Measurements from ENCODE around the gene CRYBG1. TPM values are rescaled to one million over a fixed set of nuclear protein-coding genes. Genes with fewer than 3 reads are reported as not detected.

CRYBG1 gene
- polyA plus RNA-seq, 1 donor from 2014 or later = 0.73 TPM

DNA sequence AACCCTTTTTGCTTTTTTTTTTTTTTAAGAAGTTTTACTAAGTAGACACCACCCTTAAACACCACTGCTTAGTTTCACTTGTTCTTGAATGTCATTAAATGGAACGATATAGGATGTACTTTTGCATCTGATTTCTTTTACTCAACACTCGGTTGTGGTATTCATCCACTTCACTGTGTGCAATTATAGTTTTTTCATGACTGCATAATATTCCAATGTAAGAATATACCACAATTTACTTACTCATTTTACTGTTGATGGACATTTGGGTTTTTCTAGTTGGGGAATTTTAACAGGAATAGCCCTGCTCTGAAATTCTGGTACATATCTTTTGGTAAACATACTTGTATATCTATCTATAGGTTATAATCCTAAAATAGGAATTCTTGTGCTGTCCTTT is 238.9 kb downstream of the CRYBG1 start:
- Histone ChIP-seq H3K9ac (ENCODE audit: low read length) (no peak overlapping the region), H2AFZ (ENCODE audit: low read depth, low read length) (no peak overlapping the region), H4K20me1 (ENCODE audit: insufficient read depth) (no peaks in the 10 kb centered on the region), H3K4me2 (ENCODE audit: low read length) (no peak overlapping the region), H3K27ac (ENCODE audit: low read length) (no peak overlapping the region), H3K36me3 (ENCODE audit: insufficient read depth, low read length) (no peaks in the 10 kb centered on the region), H3K27me3 (ENCODE audit: insufficient read depth, low read depth, low read length) (no peaks in the 10 kb centered on the region), H3K9me3 (ENCODE audit: low read length) (no peaks in the 10 kb centered on the region), H3K9me2 (ENCODE audit: insufficient read depth, low read length) (no peaks in the 10 kb centered on the region), H3K4me3 (ENCODE audit: low read length) (no peak overlapping the region), H3K79me2 (replicated peaks; ENCODE audit: insufficient read depth, low read length) (no peaks in the 10 kb centered on the region), H3F3A (ENCODE audit: insufficient read depth, low read length, poor library complexity, severe bottlenecking) (no peaks in the 10 kb centered on the region)
- no peak for TF ChIP-seq EP300 (conservative IDR thresholded peaks at IDR 0.05; ENCODE audit: poor library complexity, severe bottlenecking)
- no peak for TF ChIP-seq SMC3 (conservative IDR thresholded peaks at IDR 0.05; ENCODE audit: poor library complexity)
- TF ChIP-seq EZH2 (IDR thresholded peaks at IDR 0.05; ENCODE audit: borderline replicate concordance, insufficient read depth, low read length, poor library complexity, severe bottlenecking) = no peak
- TF ChIP-seq, protein P1, sequence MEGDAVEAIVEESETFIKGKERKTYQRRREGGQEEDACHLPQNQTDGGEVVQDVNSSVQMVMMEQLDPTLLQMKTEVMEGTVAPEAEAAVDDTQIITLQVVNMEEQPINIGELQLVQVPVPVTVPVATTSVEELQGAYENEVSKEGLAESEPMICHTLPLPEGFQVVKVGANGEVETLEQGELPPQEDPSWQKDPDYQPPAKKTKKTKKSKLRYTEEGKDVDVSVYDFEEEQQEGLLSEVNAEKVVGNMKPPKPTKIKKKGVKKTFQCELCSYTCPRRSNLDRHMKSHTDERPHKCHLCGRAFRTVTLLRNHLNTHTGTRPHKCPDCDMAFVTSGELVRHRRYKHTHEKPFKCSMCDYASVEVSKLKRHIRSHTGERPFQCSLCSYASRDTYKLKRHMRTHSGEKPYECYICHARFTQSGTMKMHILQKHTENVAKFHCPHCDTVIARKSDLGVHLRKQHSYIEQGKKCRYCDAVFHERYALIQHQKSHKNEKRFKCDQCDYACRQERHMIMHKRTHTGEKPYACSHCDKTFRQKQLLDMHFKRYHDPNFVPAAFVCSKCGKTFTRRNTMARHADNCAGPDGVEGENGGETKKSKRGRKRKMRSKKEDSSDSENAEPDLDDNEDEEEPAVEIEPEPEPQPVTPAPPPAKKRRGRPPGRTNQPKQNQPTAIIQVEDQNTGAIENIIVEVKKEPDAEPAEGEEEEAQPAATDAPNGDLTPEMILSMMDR (IDR thresholded peaks at IDR 0.05; ENCODE audit: poor library complexity, severe bottlenecking) = no peak

DNA sequence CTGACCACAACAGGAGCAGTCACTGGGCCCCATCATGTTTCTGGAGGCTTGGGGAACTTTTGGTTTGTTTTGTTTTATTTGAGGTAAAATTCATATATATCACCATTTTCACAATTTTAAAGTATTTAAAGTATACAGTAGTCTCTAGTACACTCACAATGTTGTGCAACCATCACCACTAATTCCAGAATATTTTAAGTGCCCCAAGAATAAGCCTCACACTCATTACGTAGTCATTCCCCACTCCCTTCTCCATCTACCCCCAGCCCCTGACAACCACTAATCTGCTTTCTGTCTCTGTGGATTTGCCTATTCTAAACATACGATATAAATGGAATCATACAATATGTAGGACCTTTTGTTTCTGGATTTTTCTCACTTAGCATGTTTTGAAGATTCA is 239.8 kb downstream of the CRYBG1 start:
- no peak for TF ChIP-seq MXI1 (conservative IDR thresholded peaks at IDR 0.05; ENCODE audit: poor library complexity, severe bottlenecking)
- TF ChIP-seq EZH2 (IDR thresholded peaks at IDR 0.05; ENCODE audit: borderline replicate concordance, insufficient read depth, low read length, poor library complexity, severe bottlenecking) = no peak
- TF ChIP-seq, protein P1 (IDR thresholded peaks at IDR 0.05; ENCODE audit: poor library complexity, severe bottlenecking) = no peak
- TF ChIP-seq RAD21 (conservative IDR thresholded peaks at IDR 0.05) = no peak
- TF ChIP-seq, protein P2, sequence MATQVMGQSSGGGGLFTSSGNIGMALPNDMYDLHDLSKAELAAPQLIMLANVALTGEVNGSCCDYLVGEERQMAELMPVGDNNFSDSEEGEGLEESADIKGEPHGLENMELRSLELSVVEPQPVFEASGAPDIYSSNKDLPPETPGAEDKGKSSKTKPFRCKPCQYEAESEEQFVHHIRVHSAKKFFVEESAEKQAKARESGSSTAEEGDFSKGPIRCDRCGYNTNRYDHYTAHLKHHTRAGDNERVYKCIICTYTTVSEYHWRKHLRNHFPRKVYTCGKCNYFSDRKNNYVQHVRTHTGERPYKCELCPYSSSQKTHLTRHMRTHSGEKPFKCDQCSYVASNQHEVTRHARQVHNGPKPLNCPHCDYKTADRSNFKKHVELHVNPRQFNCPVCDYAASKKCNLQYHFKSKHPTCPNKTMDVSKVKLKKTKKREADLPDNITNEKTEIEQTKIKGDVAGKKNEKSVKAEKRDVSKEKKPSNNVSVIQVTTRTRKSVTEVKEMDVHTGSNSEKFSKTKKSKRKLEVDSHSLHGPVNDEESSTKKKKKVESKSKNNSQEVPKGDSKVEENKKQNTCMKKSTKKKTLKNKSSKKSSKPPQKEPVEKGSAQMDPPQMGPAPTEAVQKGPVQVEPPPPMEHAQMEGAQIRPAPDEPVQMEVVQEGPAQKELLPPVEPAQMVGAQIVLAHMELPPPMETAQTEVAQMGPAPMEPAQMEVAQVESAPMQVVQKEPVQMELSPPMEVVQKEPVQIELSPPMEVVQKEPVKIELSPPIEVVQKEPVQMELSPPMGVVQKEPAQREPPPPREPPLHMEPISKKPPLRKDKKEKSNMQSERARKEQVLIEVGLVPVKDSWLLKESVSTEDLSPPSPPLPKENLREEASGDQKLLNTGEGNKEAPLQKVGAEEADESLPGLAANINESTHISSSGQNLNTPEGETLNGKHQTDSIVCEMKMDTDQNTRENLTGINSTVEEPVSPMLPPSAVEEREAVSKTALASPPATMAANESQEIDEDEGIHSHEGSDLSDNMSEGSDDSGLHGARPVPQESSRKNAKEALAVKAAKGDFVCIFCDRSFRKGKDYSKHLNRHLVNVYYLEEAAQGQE (IDR thresholded peaks at IDR 0.05; ENCODE audit: borderline replicate concordance) = no peak
- no peak for TF ChIP-seq TAF1 (IDR thresholded peaks at IDR 0.05; ENCODE audit: low read depth)
- no peak for TF ChIP-seq POLR2AphosphoS5 (IDR thresholded peaks at IDR 0.05)
- TF ChIP-seq SMC3 (conservative IDR thresholded peaks at IDR 0.05; ENCODE audit: poor library complexity) = no peak
- TF ChIP-seq EP300 (conservative IDR thresholded peaks at IDR 0.05; ENCODE audit: poor library complexity, severe bottlenecking) = no peak
- no peak overlapping the region for H2AFZ ChIP-seq (ENCODE audit: low read depth, low read length)
- H3K4me2 ChIP-seq (ENCODE audit: low read length) = no peak overlapping the region
- H3K27me3 ChIP-seq (ENCODE audit: insufficient read depth, low read depth, low read length) = no peaks in the 10 kb centered on the region
- H3F3A ChIP-seq (ENCODE audit: insufficient read depth, low read length, poor library complexity, severe bottlenecking) = no peaks in the 10 kb centered on the region
- no peak overlapping the region for H3K4me3 ChIP-seq (ENCODE audit: low read length)
- no peaks in the 10 kb centered on the region for H3K36me3 ChIP-seq (ENCODE audit: insufficient read depth, low read length)
- H3K9me2 ChIP-seq (ENCODE audit: insufficient read depth, low read length) = no peaks in the 10 kb centered on the region
- no peaks in the 10 kb centered on the region for H3K9me3 ChIP-seq (ENCODE audit: low read length)
- no peaks in the 10 kb centered on the region for H3K79me2 ChIP-seq (replicated peaks; ENCODE audit: insufficient read depth, low read length)
- H4K20me1 ChIP-seq (ENCODE audit: insufficient read depth) = no peaks in the 10 kb centered on the region
- H3K27ac ChIP-seq (ENCODE audit: low read length) = no peak overlapping the region
- H3K9ac ChIP-seq (ENCODE audit: low read length) = no peak overlapping the region
